GM18868 (cell line): ENCODE results near the gene C3orf33.

Experiments used
- ATAC-seq: cut with Tn5 transposase; IDR thresholded peaks from one replicate; pipeline ENCODE4 v1.9.1; 2021; ENCODE audit warnings: mild to moderate bottlenecking, moderate library complexity; ENCODE audit not compliant: unreplicated experiment

The C3orf33 gene

GRCh38 chr3:155744010-155744625, 62.0 kb downstream of the C3orf33 start:
- ATAC-seq = peak; percentile 50

DNA sequence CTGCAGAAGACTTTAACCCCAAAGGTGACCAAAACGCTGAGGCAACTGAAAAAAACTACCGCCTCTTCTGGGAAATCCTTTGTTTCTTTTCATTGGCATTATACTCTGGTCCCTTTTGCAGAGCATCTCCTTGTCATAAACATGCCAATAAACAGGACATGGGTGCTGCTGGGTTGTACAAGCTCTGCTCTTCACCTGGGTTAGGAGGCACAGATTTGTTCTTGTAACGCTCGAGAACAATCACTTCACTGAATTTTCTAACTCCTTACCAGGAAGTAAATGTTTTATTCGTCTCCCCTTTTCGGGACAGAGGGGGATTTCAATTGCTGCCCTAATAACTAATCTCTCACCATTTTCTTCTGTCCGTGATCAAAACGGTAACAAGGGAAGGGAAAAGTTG, 62.5 kb downstream of the C3orf33 start:
- ATAC-seq = no peak

GRCh38 chr3:155742349-155742965, 63.6 kb downstream of the C3orf33 start:
- no peak for ATAC-seq

- no peak for ATAC-seq
Observed at GRCh38 chr3:155741603-155742002, 64.5 kb downstream of the C3orf33 start.

- no peak for ATAC-seq
Observed at GRCh38 chr3:155741101-155741500, 65.0 kb downstream of the C3orf33 start.

DNA sequence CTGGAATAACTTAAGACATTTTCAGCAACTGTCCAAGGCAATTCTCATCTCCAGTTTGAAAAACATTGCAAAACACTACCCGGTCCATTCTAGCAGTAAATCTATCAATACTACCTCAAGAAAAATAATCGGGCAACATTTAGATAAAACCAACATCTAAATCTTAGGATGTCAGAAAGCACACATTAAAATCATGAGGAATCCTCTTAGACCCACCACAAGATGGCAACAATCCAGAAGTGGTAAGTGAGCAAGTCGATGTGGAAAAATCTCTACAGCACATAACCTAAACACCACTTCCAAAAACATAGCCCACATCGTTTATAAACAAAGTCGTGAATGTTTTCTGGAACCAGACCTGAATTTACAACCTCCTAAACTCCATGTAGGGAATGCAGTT, 66.9 kb downstream of the C3orf33 start:
- no peak for ATAC-seq

- no peak for ATAC-seq
Observed at GRCh38 chr3:155738580-155739076, 67.5 kb downstream of the C3orf33 start.

GRCh38 chr3:155737844-155738460, 68.1 kb downstream of the C3orf33 start:
- peak; percentile 67 for ATAC-seq

DNA sequence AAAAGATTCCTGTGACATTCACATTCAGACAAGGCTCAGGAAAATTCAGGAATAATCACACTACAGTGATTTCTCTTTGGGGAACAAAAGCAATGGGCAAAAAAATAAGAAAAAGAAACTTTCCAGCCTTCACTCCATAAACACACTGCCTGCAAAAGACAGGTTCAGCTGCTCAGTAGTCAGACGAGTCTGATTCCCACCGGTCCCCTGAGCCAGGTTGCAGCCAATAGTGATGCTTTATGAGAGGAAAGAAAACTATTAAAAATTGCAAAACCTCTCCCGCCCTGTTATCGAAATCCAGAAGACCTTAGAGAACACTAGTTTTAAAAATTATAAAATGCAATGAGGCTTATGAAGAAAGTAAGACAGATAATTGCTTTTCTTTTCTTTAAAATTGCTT, 69.7 kb downstream of the C3orf33 start:
- no peak for ATAC-seq

GRCh38 chr3:155730843-155731242, 75.2 kb downstream of the C3orf33 start:
- ATAC-seq = no peak

- no peak for ATAC-seq
Observed at GRCh38 chr3:155727836-155728235, 78.2 kb downstream of the C3orf33 start.

GRCh38 chr3:155714295-155714718, 91.8 kb downstream of the C3orf33 start:
- ATAC-seq = no peak
